Stromal cell of bone marrow (primary cell): ENCODE measurements around the gene FNDC5.

ENCODE experiments used
- DNase-seq: peaks from one replicate; pipeline ENCODE4 v3.0.0-alpha.2; 2012; ENCODE audit warnings: low read depth

Gene FNDC5

DNA sequence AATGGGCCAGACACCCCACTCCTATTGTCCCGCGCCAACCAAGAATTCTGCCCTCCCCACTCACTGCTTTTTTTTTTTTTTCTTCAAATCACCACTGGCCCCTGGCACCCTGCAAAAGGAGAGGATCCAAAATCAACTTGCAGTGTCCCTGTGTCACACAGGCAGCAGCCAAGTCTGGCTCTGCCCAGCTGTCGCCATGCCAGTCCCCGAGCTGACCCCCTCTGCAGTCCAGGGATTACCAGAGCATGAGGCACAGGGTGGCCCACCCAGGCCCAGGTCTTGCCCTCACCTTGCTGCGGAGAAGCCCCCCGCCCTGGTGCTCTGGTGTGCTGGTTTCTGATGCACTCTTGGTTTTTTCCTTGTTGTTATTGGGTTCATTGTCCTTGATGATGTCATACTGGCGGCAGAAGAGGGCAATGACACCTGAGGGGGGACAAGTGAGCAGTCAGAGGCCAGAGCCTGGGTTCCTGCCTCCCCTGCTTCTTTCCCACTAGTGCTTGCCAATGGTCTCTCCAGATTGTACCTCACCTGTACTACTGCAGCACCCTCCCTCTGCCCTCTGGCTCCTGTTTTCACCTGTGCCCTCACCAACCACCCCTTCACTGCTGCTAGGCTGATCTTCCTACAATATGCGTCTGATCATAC lies 6.2 kb downstream of the FNDC5 start:
- no peak for DNase-seq

DNA sequence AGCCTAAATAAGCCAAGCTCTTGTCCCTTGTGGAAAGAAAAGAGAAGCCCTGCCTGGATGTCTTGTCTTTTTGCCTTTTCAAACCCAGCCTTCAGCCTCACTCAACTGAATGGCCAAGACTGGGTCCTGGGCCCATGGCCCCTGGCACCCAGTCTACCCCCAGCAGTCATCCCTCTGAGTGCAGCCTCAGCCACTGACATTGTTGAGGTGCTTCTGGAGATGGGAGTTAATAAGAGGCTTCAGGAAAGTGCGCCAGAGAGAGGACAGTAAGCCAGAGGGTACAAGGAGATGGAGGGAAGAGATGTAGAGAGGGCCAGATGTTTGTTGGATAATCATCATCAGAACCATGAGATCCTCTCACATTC lies 6.8 kb downstream of the FNDC5 start:
- DNase-seq, result no peak

DNA sequence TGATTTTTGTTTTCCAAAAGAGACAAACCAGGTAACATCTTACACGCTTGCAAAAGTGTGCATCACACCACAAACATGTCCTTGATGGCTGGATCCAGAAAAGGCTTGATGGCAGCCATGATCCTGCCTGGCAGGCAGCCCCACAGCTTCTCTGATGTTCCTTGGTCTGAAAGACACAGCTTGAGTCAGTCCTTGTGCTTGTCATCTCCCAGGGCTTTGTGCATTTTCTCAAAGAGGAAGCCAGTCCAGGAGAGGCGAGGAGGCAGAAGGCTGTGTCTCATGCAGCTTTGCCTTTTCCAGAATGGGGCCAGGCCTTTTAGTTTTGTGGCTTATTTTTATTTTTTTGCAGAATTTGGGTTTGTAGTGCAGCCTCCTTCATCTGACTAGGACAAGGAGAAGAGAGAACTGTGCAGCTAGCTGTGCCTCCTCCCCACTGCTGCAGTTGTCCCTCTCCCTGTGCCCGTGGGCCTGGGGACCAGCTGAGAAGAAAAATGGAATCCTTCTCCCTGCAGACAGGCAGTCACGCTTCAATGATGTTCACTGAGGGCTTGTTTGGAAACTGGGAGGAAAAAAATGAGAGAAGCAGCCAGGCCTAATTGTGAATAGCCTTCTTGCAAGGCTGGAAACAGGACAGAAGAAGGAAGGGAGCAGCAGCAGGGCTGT lies 7.4 kb downstream of the FNDC5 start:
- no peak for DNase-seq

DNA sequence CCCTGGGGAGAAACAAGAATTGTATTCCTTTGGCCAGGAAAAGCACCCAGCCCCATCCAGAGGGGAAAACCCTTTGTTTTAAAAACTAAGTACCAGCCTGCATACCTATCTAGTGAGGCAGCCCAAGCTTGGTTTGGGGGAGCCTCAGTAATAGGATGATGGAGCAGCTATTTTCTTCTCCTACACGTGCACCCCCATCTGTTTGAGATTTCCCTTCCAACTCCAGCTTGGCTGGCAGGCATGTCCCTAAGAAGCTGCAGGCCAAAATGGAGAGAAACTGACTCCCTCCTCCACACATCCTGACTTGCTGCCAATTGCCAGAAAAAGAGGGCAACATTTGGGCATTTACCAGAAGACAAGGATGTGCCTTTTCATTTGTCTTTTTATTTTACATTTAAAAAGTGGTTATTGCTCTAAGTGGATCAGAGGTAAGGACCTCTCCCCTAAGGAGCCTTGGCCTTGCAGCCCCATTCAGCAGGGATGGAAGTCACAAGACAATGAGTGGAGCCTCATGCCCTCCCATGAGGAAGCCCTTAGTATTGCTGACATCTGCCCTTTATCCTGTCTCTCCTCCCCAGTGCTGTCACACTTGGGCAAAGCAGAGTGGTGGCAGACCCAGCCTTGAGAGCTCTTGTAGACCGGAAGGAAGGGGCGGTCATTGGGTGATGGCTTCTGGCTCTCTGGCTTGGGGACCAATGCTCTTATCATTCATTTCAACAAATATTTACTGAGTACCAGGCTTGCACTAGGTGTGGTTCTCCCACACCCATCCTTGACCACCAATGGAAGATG lies 8.6 kb downstream of the FNDC5 start:
- no peak for DNase-seq

DNA sequence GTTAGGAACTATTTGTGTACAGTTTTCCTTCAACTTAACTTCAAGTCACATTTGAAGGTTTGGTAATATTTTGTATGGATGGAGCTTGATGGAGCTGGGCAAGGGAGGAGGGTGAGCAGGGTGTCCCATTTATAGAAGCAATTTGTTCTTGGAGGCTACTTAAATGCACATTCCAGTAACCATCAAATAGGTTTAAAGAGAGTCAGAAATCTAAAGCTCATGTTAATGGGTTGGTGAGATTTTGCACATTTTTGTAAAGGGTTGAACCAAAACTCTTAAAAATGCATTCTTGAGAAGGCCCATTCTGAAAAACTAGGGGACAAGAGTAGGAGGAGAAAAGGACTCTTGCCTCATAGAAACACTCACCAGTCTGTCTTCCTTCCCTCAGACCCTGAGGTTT lies 10.1 kb downstream of the FNDC5 start:
- DNase-seq, result no peak

- DNase-seq, result no peak
Observed at GRCh38 chr1:32859915-32860314, 10.8 kb downstream of the FNDC5 start.

DNA sequence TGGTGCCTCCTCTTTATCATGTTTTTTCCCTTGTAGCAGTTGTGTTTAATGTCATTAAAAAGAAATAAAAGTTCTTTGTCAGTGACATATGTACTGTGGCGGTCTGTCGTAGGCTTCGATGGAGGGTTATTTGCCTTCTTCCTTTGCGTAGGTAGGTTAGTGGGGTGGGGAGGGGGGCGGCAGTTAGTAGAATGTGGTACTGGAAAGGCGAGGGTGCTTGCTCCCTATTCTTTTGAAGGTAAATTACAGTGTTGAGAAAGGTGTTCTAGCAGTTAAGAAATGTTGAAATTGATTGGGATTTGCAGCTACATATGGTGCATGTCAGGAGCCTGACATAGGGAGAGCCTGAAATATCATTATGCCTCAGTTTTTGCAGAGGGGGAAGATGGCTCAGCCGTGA lies 11.9 kb downstream of the FNDC5 start:
- DNase-seq, result no peak

GRCh38 chr1:32858136-32858535 lies 12.6 kb downstream of the FNDC5 start:
- no peak for DNase-seq

DNA sequence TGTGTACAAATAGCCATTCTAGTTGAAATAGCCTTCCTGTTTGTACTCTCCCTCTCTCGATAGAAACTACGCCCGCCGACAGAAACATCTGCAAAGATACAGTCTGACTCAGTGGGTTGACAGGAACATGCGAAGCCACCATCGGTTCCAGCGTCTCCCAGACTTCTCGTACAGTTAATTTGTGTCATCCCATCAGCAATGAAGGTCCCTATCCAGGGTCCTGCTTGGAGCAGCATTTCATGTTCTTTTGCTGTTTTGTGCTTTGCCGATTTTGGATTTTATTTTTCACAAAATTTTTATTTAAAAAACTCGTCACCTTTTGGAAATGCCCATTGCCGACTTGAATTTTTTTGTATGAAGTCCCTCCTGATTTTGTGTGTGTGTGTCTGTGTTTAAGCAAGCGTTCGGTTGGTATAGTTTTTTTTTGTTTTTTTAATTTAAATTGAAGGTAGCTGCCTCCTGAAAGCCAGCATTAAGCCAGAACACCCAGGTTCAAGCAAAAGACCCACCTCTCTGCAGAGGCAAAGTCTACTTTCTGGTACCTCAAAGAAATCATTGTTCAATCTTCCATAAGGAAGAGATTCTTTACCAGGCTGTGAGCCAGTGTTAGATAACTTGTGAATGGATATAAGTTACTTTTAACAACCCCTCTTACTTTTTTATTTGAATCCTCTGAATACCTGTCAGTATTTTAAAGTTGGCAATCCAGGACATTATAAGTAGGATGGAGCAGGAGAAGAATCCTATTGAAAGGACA lies 14.7 kb downstream of the FNDC5 start:
- DNase-seq, result no peak

GRCh38 chr1:32848354-32849063 lies 22.2 kb downstream of the FNDC5 start:
- no peak for DNase-seq

- DNase-seq, result no peak
Observed at GRCh38 chr1:32831878-32832277, 38.8 kb downstream of the FNDC5 start.

GRCh38 chr1:32830092-32830852 lies 40.4 kb downstream of the FNDC5 start:
- no peak for DNase-seq

GRCh38 chr1:32828341-32828740 lies 42.4 kb downstream of the FNDC5 start:
- DNase-seq, result no peak

GRCh38 chr1:32825181-32825580 lies 45.5 kb downstream of the FNDC5 start:
- no peak for DNase-seq

GRCh38 chr1:32818804-32819541 lies 51.7 kb downstream of the FNDC5 start:
- no peak for DNase-seq

DNA sequence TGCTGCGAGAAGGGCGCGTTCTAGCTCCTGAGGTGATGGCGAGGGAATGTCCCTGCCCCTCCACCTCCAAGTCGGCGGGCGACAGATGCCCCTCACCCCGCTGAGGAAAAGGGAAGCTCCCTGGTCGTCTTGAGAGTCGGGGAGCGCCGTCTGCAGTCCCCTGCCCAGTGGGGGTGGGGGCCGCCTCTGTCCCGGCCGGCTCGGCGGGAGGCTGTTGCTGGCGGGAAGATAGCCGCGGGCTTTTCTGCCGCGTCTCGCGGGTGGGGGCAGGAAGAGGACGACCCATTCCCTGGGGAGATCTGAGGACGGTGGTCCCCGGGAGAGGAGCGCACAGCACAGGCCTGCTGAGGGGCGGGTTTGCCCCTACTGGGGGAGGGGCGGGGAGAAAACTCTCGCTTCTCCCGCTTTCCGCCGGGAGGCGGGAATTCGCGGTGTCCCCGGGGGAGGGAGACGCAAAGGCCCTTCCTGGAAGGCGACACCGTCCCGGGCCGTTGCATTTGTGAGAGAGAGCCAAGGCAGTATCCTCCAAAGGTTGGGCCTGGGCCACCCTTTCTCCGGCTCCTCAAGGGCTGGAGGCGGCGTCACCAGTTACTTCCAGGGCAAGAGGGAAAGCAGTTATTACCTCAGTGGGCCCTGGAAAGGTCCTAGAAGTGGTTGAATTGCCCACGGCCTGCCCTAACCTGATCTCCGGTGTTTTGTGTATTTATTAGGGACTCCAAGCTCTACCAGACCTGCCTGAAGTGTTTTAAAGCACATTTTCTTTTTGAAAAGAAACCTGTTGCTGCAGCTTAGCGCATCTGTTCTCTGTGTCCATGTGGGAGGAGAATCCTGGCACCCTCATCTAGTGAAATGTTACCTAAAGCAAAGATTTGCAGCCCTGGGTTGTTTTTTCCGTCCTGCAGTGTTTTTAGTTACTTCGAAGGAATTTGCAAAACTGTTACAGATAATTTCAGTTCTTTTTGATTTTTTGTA lies 52.6 kb downstream of the FNDC5 start:
- peak; percentile 20 for DNase-seq

DNA sequence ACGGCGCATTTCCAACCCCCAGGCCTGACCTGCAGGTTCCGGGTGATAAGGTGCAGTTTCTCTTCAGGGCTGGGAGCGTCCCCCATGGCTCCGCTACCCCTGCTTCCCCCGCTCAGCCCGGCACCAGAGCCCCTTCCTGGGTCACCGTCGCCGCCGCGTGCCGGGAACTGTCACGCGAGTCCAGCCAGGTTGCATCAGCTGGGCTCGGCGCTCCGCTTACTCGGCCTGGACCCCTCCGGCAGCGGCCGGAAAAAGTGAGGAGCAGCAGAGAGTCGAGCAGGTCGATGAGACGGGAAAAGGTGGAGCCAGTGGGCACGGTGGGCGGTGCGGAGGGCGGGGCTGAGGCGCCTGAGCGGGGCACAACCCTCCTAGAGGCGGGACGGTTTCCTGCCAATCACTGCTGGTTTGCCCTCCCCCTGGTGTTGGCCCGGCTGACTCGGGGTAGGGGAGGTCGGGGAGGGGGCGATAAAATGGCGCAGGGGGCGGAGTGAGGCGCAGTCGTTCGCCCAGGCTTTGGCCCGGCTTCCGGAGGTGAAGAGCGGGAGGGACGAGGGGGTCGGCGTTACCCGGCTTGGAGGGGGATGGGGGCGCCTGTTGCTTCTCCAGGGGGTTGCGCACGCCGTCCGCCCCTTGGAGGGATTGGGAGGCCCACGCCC lies 53.4 kb downstream of the FNDC5 start, which contains the start of the genes S100PBP and YARS1:
TSS of gene S100PBP (plus strand) at position 495 of the 656 bp plus-strand sequence. CDS start 8,447 bp downstream, outside the sequence.
TSS of gene YARS1 (minus strand) at position 200 of the 656 bp plus-strand sequence. CDS start at position 86, 114 bp downstream.
- DNase-seq, result peak; percentile 97

- no peak for DNase-seq
Observed at GRCh38 chr1:32816676-32817158, 54.0 kb downstream of the FNDC5 start.
